ENCODE results near the gene XXYLT1. TPM values are rescaled to one million over a fixed set of nuclear protein-coding genes. Genes with fewer than 3 reads are reported as not detected.

XXYLT1 gene
- total RNA-seq, 4 donors from 2014 or later, result 9.7 to 30.1 (median 17.7) TPM

- TF ChIP-seq POLR2A (IDR thresholded peaks at IDR 0.05), result no peak
- no peak for TF ChIP-seq CTCF (IDR thresholded peaks at IDR 0.05)
- 58 to 62% methylated on average over 7 of the region's 7 CpGs for WGBS, 2 donors
- peak in 1 of 2 donors; percentile 15 for DNase-seq (ENCODE audit: low spot score in 2 of 2)
- intact Hi-C loops (cut with DNase I; ENCODE audit: low total_unique reads), result no loop called here
- H3K4me3 ChIP-seq (ENCODE audit: low read depth, poor library complexity, severe bottlenecking), result no peak overlapping the region
Observed at GRCh38 chr3:195181741-195182469, 89.1 kb downstream of the XXYLT1 start.

GRCh38 chr3:195181113-195181498 is 89.9 kb downstream of the XXYLT1 start:
- 88 to 96% methylated on average over 9 of the region's 9 CpGs for WGBS, 2 donors
- intact Hi-C loops (cut with DNase I; ENCODE audit: low total_unique reads), result no loop called here

GRCh38 chr3:195180490-195181112 is 90.4 kb downstream of the XXYLT1 start:
- no peak overlapping the region for H3K4me3 ChIP-seq (ENCODE audit: low read depth, poor library complexity, severe bottlenecking)
- DNase-seq (ENCODE audit: low spot score in 2 of 2), result peak in 1 of 2 donors; percentile 78
- intact Hi-C loops (cut with DNase I; ENCODE audit: low total_unique reads), result no loop called here
- WGBS, 2 donors, result 92 to 94% methylated on average over 17 of the region's 17 CpGs
- TF ChIP-seq POLR2A (IDR thresholded peaks at IDR 0.05) (no peak), CTCF (IDR thresholded peaks at IDR 0.05) (no peak)

More at GRCh38 chr3:195181113-195181498, 89.9 kb downstream of the XXYLT1 start:
- DNase-seq (ENCODE audit: low spot score in 2 of 2), result peak in 1 of 2 donors; percentile 34
- TF ChIP-seq CTCF (IDR thresholded peaks at IDR 0.05) (no peak), POLR2A (IDR thresholded peaks at IDR 0.05) (no peak)
- H3K4me3 ChIP-seq (ENCODE audit: low read depth, poor library complexity, severe bottlenecking), result no peak overlapping the region

- WGBS, 2 donors, result 72 to 76% methylated on average over 24 of the region's 24 CpGs
- intact Hi-C loops (cut with DNase I; ENCODE audit: low total_unique reads), result no loop called here
- DNase-seq (ENCODE audit: low spot score in 2 of 2), result peak in 1 of 2 donors; percentile 86
- no peak for TF ChIP-seq CTCF (IDR thresholded peaks at IDR 0.05)
- TF ChIP-seq POLR2A (IDR thresholded peaks at IDR 0.05), result no peak
- H3K4me3 ChIP-seq (ENCODE audit: low read depth, poor library complexity, severe bottlenecking), result no peak overlapping the region
Observed at GRCh38 chr3:195179776-195180489, 91.0 kb downstream of the XXYLT1 start.

GRCh38 chr3:195178124-195178910 is 92.6 kb downstream of the XXYLT1 start:
- TF ChIP-seq POLR2A (IDR thresholded peaks at IDR 0.05) (no peak), CTCF (IDR thresholded peaks at IDR 0.05) (no peak)
- intact Hi-C loops (cut with DNase I; ENCODE audit: low total_unique reads), result no loop called here
- no peak overlapping the region for H3K4me3 ChIP-seq (ENCODE audit: low read depth, poor library complexity, severe bottlenecking)
- DNase-seq (ENCODE audit: low spot score in 2 of 2), result peak in 1 of 2 donors; percentile 86
- 75 to 82% methylated on average over 17 of the region's 17 CpGs for WGBS, 2 donors
